Panc1 (cell line): ENCODE measurements around the gene REPIN1. TPM values are rescaled to one million over a fixed set of nuclear protein-coding genes. Genes with fewer than 3 reads are reported as not detected.

Experiments
- ATAC-seq: fragments of 200-7000 bp; cut with Tn5 transposase; 2 replicates; pipeline ENCODE4 v1.9.1; 2020; ENCODE audit warnings: mild to moderate bottlenecking, moderate library complexity
- BruUV-seq: library from RNA; stranded (reverse); fragments of 400-500 nt; replicated peaks from 2 replicates; lab custom pipeline; 2021; lab: Mats Ljungman, UMichigan
- CTCF ChIA-PET: fragments of 300-600 bp; sonication (Branson Sonifier 250); formaldehyde crosslinking; loops from one replicate; lab custom pipeline; 2022; ENCODE audit warnings: antibody characterized with exemption; lab: Charles Lee
- POLR2A ChIA-PET: fragments of 300-600 bp; sonication (Branson Sonifier 250); formaldehyde crosslinking; loops from one replicate; lab custom pipeline; 2022; ENCODE audit warnings: antibody characterized with exemption; lab: Charles Lee
- DNase-seq: peaks from one replicate; pipeline ENCODE4 v3.0.0-alpha.2; 2010; ENCODE audit warnings: low read depth, low spot score
- H3K27ac ChIP-seq: 2 replicates; pipeline ENCODE4 v1.5.1; 2011; ENCODE audit warnings: mild to moderate bottlenecking, low read length, inconsistent platforms
- H3K27me3 ChIP-seq: fragments of 200-500 bp; sonication (Bioruptor generic); 2 replicates; pipeline ENCODE4 v1.6.0; 2014; ENCODE audit warnings: low read length, inconsistent platforms; ENCODE audit not compliant: control insufficient read depth, insufficient read depth
- H3K36me3 ChIP-seq: fragments of 200-500 bp; sonication (Bioruptor generic); 2 replicates; pipeline ENCODE4 v1.5.1; 2014; ENCODE audit warnings: inconsistent platforms, mild to moderate bottlenecking, low read length, moderate library complexity; ENCODE audit not compliant: control insufficient read depth, insufficient read depth
- H3K4me1 ChIP-seq: 2 replicates; pipeline ENCODE4 v1.5.1; 2011; ENCODE audit warnings: inconsistent platforms, mild to moderate bottlenecking, low read length, moderate library complexity; ENCODE audit not compliant: control insufficient read depth, insufficient read depth
- H3K4me3 ChIP-seq, 2 experiments: 2 replicates each; pipeline ENCODE4 v1.5.1; 2011 to 2012; ENCODE audit warnings: low read depth in 2 of 2, low read length in 2 of 2, mild to moderate bottlenecking in 2 of 2, inconsistent platforms in 1 of 2, moderate library complexity in 1 of 2
- H3K9me3 ChIP-seq: fragments of 200-500 bp; sonication (Bioruptor generic); 2 replicates; pipeline ENCODE4 v1.5.1; 2014; ENCODE audit warnings: low read depth, mild to moderate bottlenecking, inconsistent platforms, low read length, moderate library complexity; ENCODE audit not compliant: control insufficient read depth, insufficient read depth
- CTCF ChIP-seq: fragments of 450-650 bp; IDR thresholded peaks from 2 replicates; pipeline ENCODE4 v1.5.1; 2017; ENCODE audit warnings: mild to moderate bottlenecking
- POLR2AphosphoS5 ChIP-seq: IDR thresholded peaks from 2 replicates; pipeline ENCODE4 v1.6.1; 2012; ENCODE audit warnings: mild to moderate bottlenecking, low read depth, low read length, moderate library complexity
- REST ChIP-seq, 2 experiments: IDR thresholded peaks; 2 replicates each; pipeline ENCODE4 v1.6.1; 2011 to 2012; ENCODE audit warnings: low read depth in 2 of 2, control low read depth in 1 of 2, low read length in 1 of 2, mild to moderate bottlenecking in 1 of 2, moderate library complexity in 1 of 2; ENCODE audit not compliant: insufficient read depth in 1 of 2
- SIN3A ChIP-seq: IDR thresholded peaks from 2 replicates; pipeline ENCODE4 v1.6.1; 2012; ENCODE audit warnings: low read depth, mild to moderate bottlenecking, low read length, moderate library complexity, borderline replicate concordance; ENCODE audit not compliant: insufficient read depth
- TCF7L2 ChIP-seq: IDR thresholded peaks from 2 replicates; pipeline ENCODE4 v1.6.1; 2011; ENCODE audit warnings: mild to moderate bottlenecking, low read depth, low read length, inconsistent platforms
- in situ Hi-C: cut with HindIII; loops from 2 replicates; pipeline ENCODE4 v1.10.0; 2016; ENCODE audit warnings: low sequenced_read_pairs, low pct_unique_long_range_greater_than_20kb
- intact Hi-C: fragments of 100-400 bp; cut with micrococcal nuclease; formaldehyde crosslinking; loops from one replicate; pipeline ENCODE4 v1.10.0; 2022; ENCODE audit not compliant: unreplicated experiment
- total RNA-seq: library from RNA; stranded (reverse); gene quantifications from one replicate; pipeline ENCODE4 v1.2.1, GENCODE V29; 2021; ENCODE audit not compliant: unreplicated experiment

REPIN1 gene
- total RNA-seq, 1 experiment from 2014 or later = 209 TPM

- DNase-seq = no peak
Measured at GRCh38 chr7:150407588-150408392, 39.2 kb downstream of the REPIN1 start.

More at GRCh38 chr7:150407588-150408392, 39.2 kb downstream of the REPIN1 start:
- H3K4me1 ChIP-seq = peaks cover 22% of the 10 kb centered on the region
- no peak for ATAC-seq
- H3K4me3 ChIP-seq = no peak overlapping the region
- POLR2A ChIA-PET = no interaction called here
- TF ChIP-seq TCF7L2 (no peak), SIN3A (no peak), POLR2AphosphoS5 (no peak), REST (IDR thresholded peaks at IDR 0.05; ENCODE audit: insufficient read depth in 1 of 2, low read depth in 2 of 2, low read length in 1 of 2) (no peak), CTCF (no peak)
- no peak overlapping the region for H3K27ac ChIP-seq
- H3K36me3 ChIP-seq = no peaks in the 10 kb centered on the region
- no peaks in the 10 kb centered on the region for H3K9me3 ChIP-seq
- BruUV-seq = no TSS peak
- no peaks in the 10 kb centered on the region for H3K27me3 ChIP-seq
- CTCF ChIA-PET = interaction anchor here (0.5 to 1.2 kb wide), 2 partner anchors 10 to 581 kb away, joined by 3 read pairs; no protein-coding TSS in a partner anchor
- in situ Hi-C loops = no loop called here
- intact Hi-C loops = no loop called here
